ENCODE data around the gene JOSD1.

Gene JOSD1

DNA sequence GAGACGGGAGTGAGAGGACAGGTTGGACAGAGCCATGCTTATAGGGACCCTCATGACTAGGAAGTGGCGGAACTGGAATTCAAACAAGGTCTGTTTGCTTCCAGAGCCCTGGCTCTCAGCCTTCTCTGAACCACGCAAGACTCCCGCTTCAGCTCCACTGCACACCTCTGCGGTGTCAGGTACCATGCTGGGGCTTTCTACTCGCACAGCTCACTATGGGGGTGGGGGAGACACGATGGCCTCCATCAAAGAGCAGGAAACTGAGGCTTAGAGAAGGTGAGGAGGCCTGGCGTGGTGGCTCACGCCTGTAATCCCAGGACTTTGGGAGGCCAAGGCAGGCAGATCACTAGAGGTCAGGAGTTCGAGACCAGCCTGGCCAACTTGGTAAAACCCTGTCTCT is 40.8 kb upstream of the JOSD1 start:
- no peak overlapping the region for H3K4me3 ChIP-seq (ENCODE audit: low read depth, low read length)
- TF ChIP-seq, protein P1, sequence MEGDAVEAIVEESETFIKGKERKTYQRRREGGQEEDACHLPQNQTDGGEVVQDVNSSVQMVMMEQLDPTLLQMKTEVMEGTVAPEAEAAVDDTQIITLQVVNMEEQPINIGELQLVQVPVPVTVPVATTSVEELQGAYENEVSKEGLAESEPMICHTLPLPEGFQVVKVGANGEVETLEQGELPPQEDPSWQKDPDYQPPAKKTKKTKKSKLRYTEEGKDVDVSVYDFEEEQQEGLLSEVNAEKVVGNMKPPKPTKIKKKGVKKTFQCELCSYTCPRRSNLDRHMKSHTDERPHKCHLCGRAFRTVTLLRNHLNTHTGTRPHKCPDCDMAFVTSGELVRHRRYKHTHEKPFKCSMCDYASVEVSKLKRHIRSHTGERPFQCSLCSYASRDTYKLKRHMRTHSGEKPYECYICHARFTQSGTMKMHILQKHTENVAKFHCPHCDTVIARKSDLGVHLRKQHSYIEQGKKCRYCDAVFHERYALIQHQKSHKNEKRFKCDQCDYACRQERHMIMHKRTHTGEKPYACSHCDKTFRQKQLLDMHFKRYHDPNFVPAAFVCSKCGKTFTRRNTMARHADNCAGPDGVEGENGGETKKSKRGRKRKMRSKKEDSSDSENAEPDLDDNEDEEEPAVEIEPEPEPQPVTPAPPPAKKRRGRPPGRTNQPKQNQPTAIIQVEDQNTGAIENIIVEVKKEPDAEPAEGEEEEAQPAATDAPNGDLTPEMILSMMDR (IDR thresholded peaks at IDR 0.05; ENCODE audit: low read depth, low read length): no peak

DNA sequence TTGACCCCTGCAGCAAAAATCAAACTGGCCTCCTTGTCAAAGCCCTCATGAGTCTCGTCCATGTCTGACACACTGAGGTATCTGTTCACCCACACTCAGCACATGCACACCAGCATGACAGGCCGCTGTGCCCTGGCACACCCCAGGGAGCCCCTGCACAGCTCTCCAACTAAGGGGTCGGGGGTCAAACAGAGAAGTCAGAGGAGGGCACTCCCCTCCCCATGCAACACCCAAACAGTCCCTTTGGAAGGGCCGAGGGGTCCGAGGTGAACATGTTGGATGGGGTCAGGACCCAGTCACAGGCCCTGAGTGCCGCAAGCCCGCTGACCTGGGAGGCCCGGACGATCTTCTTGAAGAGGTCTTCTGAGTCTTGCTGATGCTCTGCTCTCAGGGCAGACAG is 40.4 kb upstream of the JOSD1 start:
- no peak overlapping the region for H3K4me3 ChIP-seq (ENCODE audit: low read depth, low read length)
- TF ChIP-seq, protein P1 (IDR thresholded peaks at IDR 0.05; ENCODE audit: low read depth, low read length): no peak

DNA sequence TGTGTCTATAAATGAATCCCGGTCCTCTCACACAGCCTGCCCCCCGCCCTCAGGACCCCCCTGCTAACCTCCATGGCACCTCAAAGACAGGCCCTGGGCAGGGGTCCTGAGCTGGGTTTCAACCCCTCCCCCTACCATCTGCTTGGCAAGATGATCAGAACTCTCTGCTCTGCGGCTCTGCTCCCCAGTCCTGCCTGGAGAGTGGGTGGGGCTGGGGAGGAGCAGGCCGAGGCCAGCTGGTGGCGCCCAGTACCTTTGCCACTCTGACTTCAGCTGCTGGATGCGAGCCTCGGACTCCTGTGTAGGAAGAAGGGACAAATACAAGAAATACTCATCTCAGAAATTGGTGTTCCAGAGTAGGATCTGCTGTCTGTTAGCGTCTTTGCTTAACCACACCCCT is 40.0 kb upstream of the JOSD1 start:
- TF ChIP-seq, protein P1 (IDR thresholded peaks at IDR 0.05; ENCODE audit: low read depth, low read length): no peak
- no peak overlapping the region for H3K4me3 ChIP-seq (ENCODE audit: low read depth, low read length)

- no peak overlapping the region for H3K4me3 ChIP-seq (ENCODE audit: low read depth, low read length)
- TF ChIP-seq, protein P1 (IDR thresholded peaks at IDR 0.05; ENCODE audit: low read depth, low read length): no peak
Measured at GRCh38 chr22:38740116-38740723, 39.5 kb upstream of the JOSD1 start.

DNA sequence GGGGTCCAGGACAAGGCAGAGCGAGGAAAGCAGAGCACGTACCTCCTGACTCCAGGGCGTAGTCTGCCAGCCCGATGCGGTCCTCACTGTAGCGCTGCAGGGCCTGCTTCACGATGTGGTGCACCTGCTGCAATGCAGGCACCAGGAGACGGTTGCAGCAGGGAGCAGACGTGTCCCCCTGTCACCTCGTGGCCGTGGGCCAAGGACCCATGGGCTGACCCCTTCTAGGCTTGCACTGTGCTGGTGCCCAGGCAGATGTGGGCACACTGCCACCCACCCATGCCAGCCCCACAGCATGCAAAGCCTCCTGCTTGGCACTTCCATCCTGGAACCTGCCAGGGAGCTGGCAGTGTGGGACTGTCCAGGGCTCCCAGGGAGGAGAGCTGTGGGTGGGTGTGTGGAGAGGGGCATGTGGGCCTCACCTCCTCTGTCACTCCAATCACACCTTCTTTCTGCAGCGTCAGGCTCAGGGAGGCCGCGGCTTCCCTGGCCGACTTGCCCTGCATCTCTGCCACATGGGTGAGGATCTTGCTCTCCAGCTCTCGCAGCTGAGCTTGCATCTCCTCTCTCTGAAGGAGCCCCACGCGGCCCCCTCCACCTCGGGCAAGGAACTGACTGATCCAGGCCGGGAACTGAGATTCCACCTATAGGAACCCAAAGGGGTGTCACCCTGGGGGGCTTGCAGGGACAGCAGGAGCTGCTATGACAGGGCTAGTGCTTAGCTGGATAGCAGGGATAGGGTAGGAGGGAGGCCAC is 38.7 kb upstream of the JOSD1 start:
- H3K4me3 ChIP-seq (ENCODE audit: low read depth, low read length): no peak overlapping the region
- TF ChIP-seq, protein P1 (IDR thresholded peaks at IDR 0.05; ENCODE audit: low read depth, low read length): no peak

- TF ChIP-seq, protein P1 (IDR thresholded peaks at IDR 0.05; ENCODE audit: low read depth, low read length): no peak
- no peak overlapping the region for H3K4me3 ChIP-seq (ENCODE audit: low read depth, low read length)
Measured at GRCh38 chr22:38738475-38739070, 37.8 kb upstream of the JOSD1 start.

Measured in WI38 (cell line).